MM.1S (cell line): Measurements from ENCODE around the gene MEGF11.

Experiments used
- DNase-seq: peaks from one replicate; pipeline ENCODE4 v3.0.0-alpha.2; 2015
- H2AFZ ChIP-seq: fragments of 300-600 bp; sonication (generic); 2 replicates; pipeline ENCODE4 v1.6.0; 2016; ENCODE audit warnings: antibody characterized with exemption, low read length
- H3F3A ChIP-seq: fragments of 300-600 bp; sonication (generic); 2 replicates; pipeline ENCODE4 v1.6.1; 2016; ENCODE audit warnings: mild to moderate bottlenecking, antibody characterized with exemption, low read length, moderate library complexity, mixed read lengths; ENCODE audit not compliant: insufficient read depth
- H3K27ac ChIP-seq: fragments of 300-600 bp; sonication (generic); 2 replicates; pipeline ENCODE4 v1.5.1; 2016; ENCODE audit warnings: mild to moderate bottlenecking, low read length
- H3K27me3 ChIP-seq: fragments of 300-600 bp; sonication (generic); replicated peaks from 2 replicates; pipeline ENCODE4 v1.6.0; 2016; ENCODE audit warnings: low read length; ENCODE audit not compliant: insufficient read depth
- H3K36me3 ChIP-seq: fragments of 300-600 bp; sonication (generic); replicated peaks from 2 replicates; pipeline ENCODE4 v1.6.1; 2016; ENCODE audit warnings: mild to moderate bottlenecking, low read length, mixed read lengths; ENCODE audit not compliant: insufficient read depth
- H3K4me1 ChIP-seq: fragments of 300-600 bp; sonication (generic); 2 replicates; pipeline ENCODE4 v1.6.1; 2016; ENCODE audit warnings: low read length, mixed read lengths
- H3K4me2 ChIP-seq: fragments of 300-600 bp; sonication (generic); 2 replicates; pipeline ENCODE4 v1.6.0; 2016; ENCODE audit warnings: low read depth, low read length
- H3K4me3 ChIP-seq: fragments of 300-600 bp; sonication (generic); 2 replicates; pipeline ENCODE4 v1.5.1; 2016; ENCODE audit warnings: low read length, mixed read lengths
- H3K79me2 ChIP-seq: fragments of 300-600 bp; sonication (generic); 2 replicates; pipeline ENCODE4 v1.6.1; 2016; ENCODE audit warnings: mixed run types, low read length, mixed read lengths
- H3K9ac ChIP-seq: fragments of 300-600 bp; sonication (generic); 2 replicates; pipeline ENCODE4 v1.6.1; 2016; ENCODE audit warnings: low read length, mixed read lengths
- H3K9me2 ChIP-seq: fragments of 300-600 bp; sonication (generic); replicated peaks from 2 replicates; pipeline ENCODE4 v1.6.1; 2016; ENCODE audit warnings: mild to moderate bottlenecking, low read length, mixed read lengths; ENCODE audit not compliant: insufficient read depth
- H3K9me3 ChIP-seq: fragments of 300-600 bp; sonication (generic); replicated peaks from 2 replicates; pipeline ENCODE4 v1.6.1; 2016; ENCODE audit warnings: mild to moderate bottlenecking, low read length, mixed read lengths; ENCODE audit not compliant: insufficient read depth
- H4K20me1 ChIP-seq: fragments of 300-600 bp; sonication (generic); 2 replicates; pipeline ENCODE4 v1.6.1; 2016; ENCODE audit warnings: mild to moderate bottlenecking, low read length, moderate library complexity, mixed read lengths; ENCODE audit not compliant: insufficient read depth
- CTCF ChIP-seq: fragments of 300-600 bp; sonication (generic); IDR thresholded peaks from 2 replicates; pipeline ENCODE4 v1.5.1; 2016; ENCODE audit warnings: antibody characterized with exemption, low read length, mixed read lengths
- EZH2 ChIP-seq: fragments of 300-600 bp; sonication (generic); optimal IDR thresholded peaks from 2 replicates; pipeline ENCODE3; 2017; ENCODE audit warnings: low read depth, mild to moderate bottlenecking, antibody characterized with exemption, low read length, mixed read lengths
- EZH2phosphoT487 ChIP-seq: fragments of 300-600 bp; sonication (generic); IDR thresholded peaks from 2 replicates; pipeline ENCODE4 v1.6.1; 2018; ENCODE audit warnings: antibody characterized with exemption, low read length

The MEGF11 gene

GRCh38 chr15:65916041-65916663 is 337.4 kb downstream of the MEGF11 start:
- Histone ChIP-seq H3F3A (no peaks in the 10 kb centered on the region), H3K9me3 (no peaks in the 10 kb centered on the region), H3K27me3 (no peaks in the 10 kb centered on the region), H4K20me1 (no peaks in the 10 kb centered on the region), H2AFZ (no peak overlapping the region), H3K36me3 (no peaks in the 10 kb centered on the region), H3K79me2 (no peaks in the 10 kb centered on the region), H3K9ac (no peak overlapping the region), H3K4me2 (no peak overlapping the region), H3K4me3 (no peak overlapping the region), H3K9me2 (no peaks in the 10 kb centered on the region), H3K4me1 (no peaks in the 10 kb centered on the region), H3K27ac (no peak overlapping the region)
- no peak for TF ChIP-seq EZH2
- no peak for TF ChIP-seq CTCF
- TF ChIP-seq EZH2phosphoT487: no peak
- DNase-seq: no peak

- Histone ChIP-seq H3K36me3 (no peaks in the 10 kb centered on the region), H3K9me2 (no peaks in the 10 kb centered on the region), H3K9me3 (no peaks in the 10 kb centered on the region), H3K4me1 (no peaks in the 10 kb centered on the region), H3K4me2 (no peak overlapping the region), H3K27ac (no peak overlapping the region), H3K79me2 (no peaks in the 10 kb centered on the region), H3F3A (no peaks in the 10 kb centered on the region), H2AFZ (no peak overlapping the region), H3K9ac (no peak overlapping the region), H4K20me1 (no peaks in the 10 kb centered on the region), H3K27me3 (no peaks in the 10 kb centered on the region), H3K4me3 (no peak overlapping the region)
- TF ChIP-seq EZH2 (no peak), EZH2phosphoT487 (no peak), CTCF (no peak)
- DNase-seq: no peak
These were observed 338.3 kb downstream of the MEGF11 start for GRCh38 chr15:65914981-65915925.

- no peaks in the 10 kb centered on the region for H3K4me1 ChIP-seq
- H4K20me1 ChIP-seq: no peaks in the 10 kb centered on the region
- TF ChIP-seq EZH2phosphoT487 (no peak), EZH2 (no peak), CTCF (no peak)
These were observed 339.2 kb downstream of the MEGF11 start for GRCh38 chr15:65914386-65914785.

More at GRCh38 chr15:65914386-65914785, 339.2 kb downstream of the MEGF11 start:
- DNase-seq: no peak
- no peaks in the 10 kb centered on the region for H3K27me3 ChIP-seq
- no peaks in the 10 kb centered on the region for H3K79me2 ChIP-seq
- no peaks in the 10 kb centered on the region for H3K9me3 ChIP-seq
- H3K9ac ChIP-seq: no peak overlapping the region
- no peaks in the 10 kb centered on the region for H3K36me3 ChIP-seq
- no peak overlapping the region for H3K4me2 ChIP-seq
- H3K27ac ChIP-seq: no peak overlapping the region
- no peak overlapping the region for H2AFZ ChIP-seq
- H3K9me2 ChIP-seq: no peaks in the 10 kb centered on the region
- H3K4me3 ChIP-seq: no peak overlapping the region
- H3F3A ChIP-seq: no peaks in the 10 kb centered on the region
